ENCODE measurements around the gene HS3ST2. TPM values are rescaled to one million over a fixed set of nuclear protein-coding genes. Genes with fewer than 3 reads are reported as not detected.

The HS3ST2 gene
- total RNA-seq, 1 experiment from 2014 or later, result 0.61 TPM

DNA sequence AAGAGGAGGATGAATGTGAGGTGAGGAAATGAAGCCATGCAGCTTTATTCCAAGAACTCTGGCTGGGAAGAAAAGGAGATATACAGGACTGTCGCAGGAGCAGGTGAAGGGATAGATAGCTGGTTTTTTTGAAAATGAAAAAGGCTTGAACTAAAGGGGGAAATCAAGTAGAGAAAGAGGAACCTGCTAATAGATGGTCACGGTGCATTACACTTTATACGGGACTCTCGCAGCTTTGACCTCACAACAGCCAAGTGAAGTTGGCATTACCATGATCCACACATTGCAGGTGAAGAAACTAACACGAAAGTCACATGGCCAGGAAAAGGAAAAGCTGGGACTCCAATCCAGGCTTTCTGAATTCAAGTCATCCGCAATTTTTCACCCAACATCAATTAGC is 86.9 kb downstream of the HS3ST2 start:
- POLR2A ChIA-PET, result no interaction called here
- CTCF ChIA-PET, result interaction anchor here (1.9 to 4.2 kb wide), 4 partner anchors 9 to 159 kb away, joined by 16 to 138 read pairs (median 35); no protein-coding TSS in a partner anchor
- H3K4me1 Mint-ChIP-seq, result no peaks in the 10 kb centered on the region
- no peak overlapping the region for H3K27ac Mint-ChIP-seq
- no peak overlapping the region for H3K4me3 Mint-ChIP-seq
- H3K36me3 Mint-ChIP-seq, result no peaks in the 10 kb centered on the region
- ATAC-seq (no peak), DNase-seq (ENCODE audit: low spot score) (no peak)
- H3K9me3 Mint-ChIP-seq, result no peaks in the 10 kb centered on the region
- TF ChIP-seq GRHL2 (CRISPR knock-in tag; IDR thresholded peaks at IDR 0.05; ENCODE audit: insufficient replicate concordance, severe bottlenecking) (no peak), ZNF423 (CRISPR knock-in tag; IDR thresholded peaks at IDR 0.05) (no peak), GABPB1 (CRISPR knock-in tag; IDR thresholded peaks at IDR 0.05) (no peak), ZNF121 (CRISPR knock-in tag; IDR thresholded peaks at IDR 0.05) (no peak), ZNF263 (CRISPR knock-in tag; IDR thresholded peaks at IDR 0.05; ENCODE audit: low read depth) (no peak)
- TF ChIP-seq, protein P1, sequence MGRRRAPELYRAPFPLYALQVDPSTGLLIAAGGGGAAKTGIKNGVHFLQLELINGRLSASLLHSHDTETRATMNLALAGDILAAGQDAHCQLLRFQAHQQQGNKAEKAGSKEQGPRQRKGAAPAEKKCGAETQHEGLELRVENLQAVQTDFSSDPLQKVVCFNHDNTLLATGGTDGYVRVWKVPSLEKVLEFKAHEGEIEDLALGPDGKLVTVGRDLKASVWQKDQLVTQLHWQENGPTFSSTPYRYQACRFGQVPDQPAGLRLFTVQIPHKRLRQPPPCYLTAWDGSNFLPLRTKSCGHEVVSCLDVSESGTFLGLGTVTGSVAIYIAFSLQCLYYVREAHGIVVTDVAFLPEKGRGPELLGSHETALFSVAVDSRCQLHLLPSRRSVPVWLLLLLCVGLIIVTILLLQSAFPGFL (CRISPR knock-in tag; IDR thresholded peaks at IDR 0.05; ENCODE audit: borderline replicate concordance), result no peak
- TF ChIP-seq, protein P2, sequence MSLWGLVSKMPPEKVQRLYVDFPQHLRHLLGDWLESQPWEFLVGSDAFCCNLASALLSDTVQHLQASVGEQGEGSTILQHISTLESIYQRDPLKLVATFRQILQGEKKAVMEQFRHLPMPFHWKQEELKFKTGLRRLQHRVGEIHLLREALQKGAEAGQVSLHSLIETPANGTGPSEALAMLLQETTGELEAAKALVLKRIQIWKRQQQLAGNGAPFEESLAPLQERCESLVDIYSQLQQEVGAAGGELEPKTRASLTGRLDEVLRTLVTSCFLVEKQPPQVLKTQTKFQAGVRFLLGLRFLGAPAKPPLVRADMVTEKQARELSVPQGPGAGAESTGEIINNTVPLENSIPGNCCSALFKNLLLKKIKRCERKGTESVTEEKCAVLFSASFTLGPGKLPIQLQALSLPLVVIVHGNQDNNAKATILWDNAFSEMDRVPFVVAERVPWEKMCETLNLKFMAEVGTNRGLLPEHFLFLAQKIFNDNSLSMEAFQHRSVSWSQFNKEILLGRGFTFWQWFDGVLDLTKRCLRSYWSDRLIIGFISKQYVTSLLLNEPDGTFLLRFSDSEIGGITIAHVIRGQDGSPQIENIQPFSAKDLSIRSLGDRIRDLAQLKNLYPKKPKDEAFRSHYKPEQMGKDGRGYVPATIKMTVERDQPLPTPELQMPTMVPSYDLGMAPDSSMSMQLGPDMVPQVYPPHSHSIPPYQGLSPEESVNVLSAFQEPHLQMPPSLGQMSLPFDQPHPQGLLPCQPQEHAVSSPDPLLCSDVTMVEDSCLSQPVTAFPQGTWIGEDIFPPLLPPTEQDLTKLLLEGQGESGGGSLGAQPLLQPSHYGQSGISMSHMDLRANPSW (CRISPR knock-in tag; conservative IDR thresholded peaks at IDR 0.05; ENCODE audit: low read depth), result no peak
- H3K27me3 Mint-ChIP-seq (ENCODE audit: low read depth), result no peaks in the 10 kb centered on the region

DNA sequence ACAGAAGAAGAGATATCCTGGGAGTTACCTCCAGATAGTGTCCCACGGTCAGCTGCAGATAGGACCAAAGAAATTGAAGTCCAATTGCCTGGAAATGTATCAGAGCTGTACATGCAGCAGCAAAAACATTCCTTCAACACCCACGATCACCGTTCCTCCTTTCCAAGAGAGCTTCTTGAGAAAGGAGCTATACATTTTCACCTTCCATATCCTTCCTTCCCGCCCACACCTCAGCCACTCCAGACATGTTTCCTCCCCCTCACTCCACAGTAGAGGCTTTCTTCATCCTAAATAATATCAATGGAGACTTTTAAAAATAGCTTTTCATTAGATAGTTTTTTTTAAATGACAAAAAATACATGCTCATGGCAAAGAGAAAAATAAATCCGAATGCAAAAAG is 87.6 kb downstream of the HS3ST2 start:
- DNase-seq (ENCODE audit: low spot score) (no peak), ATAC-seq (no peak)
- Mint-ChIP-seq H3K9me3 (no peaks in the 10 kb centered on the region), H3K4me1 (no peaks in the 10 kb centered on the region), H3K36me3 (no peaks in the 10 kb centered on the region), H3K4me3 (no peak overlapping the region), H3K27me3 (ENCODE audit: low read depth) (no peaks in the 10 kb centered on the region), H3K27ac (no peak overlapping the region)
- ChIA-PET POLR2A (no interaction called here), CTCF (interaction anchor here (0.6 to 4.2 kb wide), 3 partner anchors 74 to 1261 kb away, joined by 5 to 138 read pairs (median 41); no protein-coding TSS in a partner anchor)
- TF ChIP-seq NFE2L1 (CRISPR knock-in tag; IDR thresholded peaks at IDR 0.05) (no peak), ATF1 (CRISPR knock-in tag; IDR thresholded peaks at IDR 0.05) (no peak), CBFB (CRISPR knock-in tag; IDR thresholded peaks at IDR 0.05; ENCODE audit: low read depth) (no peak), EMX1 (CRISPR knock-in tag; IDR thresholded peaks at IDR 0.05) (no peak), ZNF121 (CRISPR knock-in tag; IDR thresholded peaks at IDR 0.05) (no peak)
- TF ChIP-seq, protein P3, sequence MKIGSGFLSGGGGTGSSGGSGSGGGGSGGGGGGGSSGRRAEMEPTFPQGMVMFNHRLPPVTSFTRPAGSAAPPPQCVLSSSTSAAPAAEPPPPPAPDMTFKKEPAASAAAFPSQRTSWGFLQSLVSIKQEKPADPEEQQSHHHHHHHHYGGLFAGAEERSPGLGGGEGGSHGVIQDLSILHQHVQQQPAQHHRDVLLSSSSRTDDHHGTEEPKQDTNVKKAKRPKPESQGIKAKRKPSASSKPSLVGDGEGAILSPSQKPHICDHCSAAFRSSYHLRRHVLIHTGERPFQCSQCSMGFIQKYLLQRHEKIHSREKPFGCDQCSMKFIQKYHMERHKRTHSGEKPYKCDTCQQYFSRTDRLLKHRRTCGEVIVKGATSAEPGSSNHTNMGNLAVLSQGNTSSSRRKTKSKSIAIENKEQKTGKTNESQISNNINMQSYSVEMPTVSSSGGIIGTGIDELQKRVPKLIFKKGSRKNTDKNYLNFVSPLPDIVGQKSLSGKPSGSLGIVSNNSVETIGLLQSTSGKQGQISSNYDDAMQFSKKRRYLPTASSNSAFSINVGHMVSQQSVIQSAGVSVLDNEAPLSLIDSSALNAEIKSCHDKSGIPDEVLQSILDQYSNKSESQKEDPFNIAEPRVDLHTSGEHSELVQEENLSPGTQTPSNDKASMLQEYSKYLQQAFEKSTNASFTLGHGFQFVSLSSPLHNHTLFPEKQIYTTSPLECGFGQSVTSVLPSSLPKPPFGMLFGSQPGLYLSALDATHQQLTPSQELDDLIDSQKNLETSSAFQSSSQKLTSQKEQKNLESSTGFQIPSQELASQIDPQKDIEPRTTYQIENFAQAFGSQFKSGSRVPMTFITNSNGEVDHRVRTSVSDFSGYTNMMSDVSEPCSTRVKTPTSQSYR (CRISPR knock-in tag; IDR thresholded peaks at IDR 0.05), result no peak
- TF ChIP-seq, protein P4, sequence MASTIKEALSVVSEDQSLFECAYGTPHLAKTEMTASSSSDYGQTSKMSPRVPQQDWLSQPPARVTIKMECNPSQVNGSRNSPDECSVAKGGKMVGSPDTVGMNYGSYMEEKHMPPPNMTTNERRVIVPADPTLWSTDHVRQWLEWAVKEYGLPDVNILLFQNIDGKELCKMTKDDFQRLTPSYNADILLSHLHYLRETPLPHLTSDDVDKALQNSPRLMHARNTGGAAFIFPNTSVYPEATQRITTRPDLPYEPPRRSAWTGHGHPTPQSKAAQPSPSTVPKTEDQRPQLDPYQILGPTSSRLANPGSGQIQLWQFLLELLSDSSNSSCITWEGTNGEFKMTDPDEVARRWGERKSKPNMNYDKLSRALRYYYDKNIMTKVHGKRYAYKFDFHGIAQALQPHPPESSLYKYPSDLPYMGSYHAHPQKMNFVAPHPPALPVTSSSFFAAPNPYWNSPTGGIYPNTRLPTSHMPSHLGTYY (CRISPR knock-in tag; IDR thresholded peaks at IDR 0.05), result no peak
- TF ChIP-seq, protein P5, sequence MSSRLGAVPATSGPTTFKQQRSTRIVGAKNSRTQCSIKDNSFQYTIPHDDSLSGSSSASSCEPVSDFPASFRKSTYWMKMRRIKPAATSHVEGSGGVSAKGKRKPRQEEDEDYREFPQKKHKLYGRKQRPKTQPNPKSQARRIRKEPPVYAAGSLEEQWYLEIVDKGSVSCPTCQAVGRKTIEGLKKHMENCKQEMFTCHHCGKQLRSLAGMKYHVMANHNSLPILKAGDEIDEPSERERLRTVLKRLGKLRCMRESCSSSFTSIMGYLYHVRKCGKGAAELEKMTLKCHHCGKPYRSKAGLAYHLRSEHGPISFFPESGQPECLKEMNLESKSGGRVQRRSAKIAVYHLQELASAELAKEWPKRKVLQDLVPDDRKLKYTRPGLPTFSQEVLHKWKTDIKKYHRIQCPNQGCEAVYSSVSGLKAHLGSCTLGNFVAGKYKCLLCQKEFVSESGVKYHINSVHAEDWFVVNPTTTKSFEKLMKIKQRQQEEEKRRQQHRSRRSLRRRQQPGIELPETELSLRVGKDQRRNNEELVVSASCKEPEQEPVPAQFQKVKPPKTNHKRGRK (CRISPR knock-in tag; IDR thresholded peaks at IDR 0.05; ENCODE audit: borderline replicate concordance), result no peak
